ENCODE data around the gene TNF. TPM values are rescaled to one million over a fixed set of nuclear protein-coding genes. Genes with fewer than 3 reads are reported as not detected.

Gene TNF
- total and polyA plus RNA-seq, 2 of the 13 experiments (the other 11 are each of a cell fraction or from before 2014, with no cell fraction given): not detected

DNA sequence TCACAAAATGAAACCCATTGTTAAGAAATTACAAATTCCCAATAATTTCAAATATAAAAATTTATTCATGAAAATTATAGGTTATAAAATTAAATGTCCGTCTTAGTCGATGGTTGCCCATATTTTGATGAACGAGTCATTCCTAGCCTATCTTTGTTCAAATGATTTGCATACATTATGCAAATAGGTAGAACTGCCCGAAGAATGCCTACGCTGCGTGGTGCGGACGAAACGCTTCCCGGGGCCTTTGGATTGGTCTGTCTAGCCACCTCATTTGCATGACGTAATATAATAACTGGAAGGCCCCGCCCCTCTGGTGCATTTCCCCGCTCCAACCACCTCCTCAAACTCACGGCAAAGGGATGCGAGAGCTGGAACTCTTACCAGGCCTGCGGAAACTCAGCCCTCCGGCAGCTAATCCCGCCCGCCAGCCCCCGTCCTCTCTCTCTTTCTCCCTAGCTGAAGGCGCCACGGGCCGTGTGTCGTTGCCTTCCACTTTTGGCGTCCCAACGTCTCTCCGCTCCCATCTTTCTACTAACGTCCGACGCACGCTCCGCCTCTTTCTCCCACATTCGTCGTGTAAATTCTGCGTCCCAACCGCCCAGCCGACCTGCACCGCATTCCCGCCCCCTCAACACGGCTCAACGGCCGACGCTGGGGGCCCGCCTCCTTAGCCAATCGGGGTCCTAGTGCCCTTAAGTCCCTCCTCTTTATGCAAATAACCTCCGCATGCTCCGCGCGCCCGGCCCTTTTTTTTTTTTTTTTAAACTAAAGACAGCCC, 44.6 kb downstream of the TNF start (continued):
- TF ChIP-seq, protein P1, sequence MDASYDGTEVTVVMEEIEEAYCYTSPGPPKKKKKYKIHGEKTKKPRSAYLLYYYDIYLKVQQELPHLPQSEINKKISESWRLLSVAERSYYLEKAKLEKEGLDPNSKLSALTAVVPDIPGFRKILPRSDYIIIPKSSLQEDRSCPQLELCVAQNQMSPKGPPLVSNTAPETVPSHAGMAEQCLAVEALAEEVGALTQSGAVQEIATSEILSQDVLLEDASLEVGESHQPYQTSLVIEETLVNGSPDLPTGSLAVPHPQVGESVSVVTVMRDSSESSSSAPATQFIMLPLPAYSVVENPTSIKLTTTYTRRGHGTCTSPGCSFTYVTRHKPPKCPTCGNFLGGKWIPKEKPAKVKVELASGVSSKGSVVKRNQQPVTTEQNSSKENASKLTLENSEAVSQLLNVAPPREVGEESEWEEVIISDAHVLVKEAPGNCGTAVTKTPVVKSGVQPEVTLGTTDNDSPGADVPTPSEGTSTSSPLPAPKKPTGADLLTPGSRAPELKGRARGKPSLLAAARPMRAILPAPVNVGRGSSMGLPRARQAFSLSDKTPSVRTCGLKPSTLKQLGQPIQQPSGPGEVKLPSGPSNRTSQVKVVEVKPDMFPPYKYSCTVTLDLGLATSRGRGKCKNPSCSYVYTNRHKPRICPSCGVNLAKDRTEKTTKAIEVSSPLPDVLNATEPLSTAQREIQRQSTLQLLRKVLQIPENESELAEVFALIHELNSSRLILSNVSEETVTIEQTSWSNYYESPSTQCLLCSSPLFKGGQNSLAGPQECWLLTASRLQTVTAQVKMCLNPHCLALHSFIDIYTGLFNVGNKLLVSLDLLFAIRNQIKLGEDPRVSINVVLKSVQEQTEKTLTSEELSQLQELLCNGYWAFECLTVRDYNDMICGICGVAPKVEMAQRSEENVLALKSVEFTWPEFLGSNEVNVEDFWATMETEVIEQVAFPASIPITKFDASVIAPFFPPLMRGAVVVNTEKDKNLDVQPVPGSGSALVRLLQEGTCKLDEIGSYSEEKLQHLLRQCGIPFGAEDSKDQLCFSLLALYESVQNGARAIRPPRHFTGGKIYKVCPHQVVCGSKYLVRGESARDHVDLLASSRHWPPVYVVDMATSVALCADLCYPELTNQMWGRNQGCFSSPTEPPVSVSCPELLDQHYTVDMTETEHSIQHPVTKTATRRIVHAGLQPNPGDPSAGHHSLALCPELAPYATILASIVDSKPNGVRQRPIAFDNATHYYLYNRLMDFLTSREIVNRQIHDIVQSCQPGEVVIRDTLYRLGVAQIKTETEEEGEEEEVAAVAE (CRISPR knock-in tag; IDR thresholded peaks at IDR 0.05; ENCODE audit: borderline replicate concordance): no peak; the same call in 1 of the 2 replicates
- TF ChIP-seq MEF2D (CRISPR knock-in tag; IDR thresholded peaks at IDR 0.05) (peak; percentile 91), ZFP36 (IDR thresholded peaks at IDR 0.05; ENCODE audit: borderline replicate concordance, low read depth, low read length, partially characterized antibody) (no peak), HDAC2 (CRISPR knock-in tag; IDR thresholded peaks at IDR 0.05) (peak; percentile 47; the same call in 1 of the 2 replicates), ZNF629 (CRISPR knock-in tag; conservative IDR thresholded peaks at IDR 0.05) (0 out of 2 replicates have a peak, but pooled peaks have one; percentile 10), ZBTB3 (CRISPR knock-in tag; IDR thresholded peaks at IDR 0.05; ENCODE audit: borderline replicate concordance, low read depth) (0 out of 2 replicates have a peak, but pooled peaks have one; percentile 23), PTBP1 (IDR thresholded peaks at IDR 0.05; ENCODE audit: low read depth, low read length, poor library complexity, severe bottlenecking) (no peak), ZNF260 (CRISPR knock-in tag; IDR thresholded peaks at IDR 0.05; ENCODE audit: borderline replicate concordance, low read depth) (no peak), CEBPB (IDR thresholded peaks at IDR 0.05; ENCODE audit: borderline replicate concordance, low read depth, low read length) (peak; percentile 79), ZSCAN31 (CRISPR knock-in tag; IDR thresholded peaks at IDR 0.05; ENCODE audit: low read depth) (peak; percentile 21; the same call in 1 of the 2 replicates), SNAI1 (CRISPR knock-in tag; IDR thresholded peaks at IDR 0.05; ENCODE audit: borderline replicate concordance) (peak; percentile 9; the same call in 1 of the 2 replicates)
- TF ChIP-seq, protein P2, sequence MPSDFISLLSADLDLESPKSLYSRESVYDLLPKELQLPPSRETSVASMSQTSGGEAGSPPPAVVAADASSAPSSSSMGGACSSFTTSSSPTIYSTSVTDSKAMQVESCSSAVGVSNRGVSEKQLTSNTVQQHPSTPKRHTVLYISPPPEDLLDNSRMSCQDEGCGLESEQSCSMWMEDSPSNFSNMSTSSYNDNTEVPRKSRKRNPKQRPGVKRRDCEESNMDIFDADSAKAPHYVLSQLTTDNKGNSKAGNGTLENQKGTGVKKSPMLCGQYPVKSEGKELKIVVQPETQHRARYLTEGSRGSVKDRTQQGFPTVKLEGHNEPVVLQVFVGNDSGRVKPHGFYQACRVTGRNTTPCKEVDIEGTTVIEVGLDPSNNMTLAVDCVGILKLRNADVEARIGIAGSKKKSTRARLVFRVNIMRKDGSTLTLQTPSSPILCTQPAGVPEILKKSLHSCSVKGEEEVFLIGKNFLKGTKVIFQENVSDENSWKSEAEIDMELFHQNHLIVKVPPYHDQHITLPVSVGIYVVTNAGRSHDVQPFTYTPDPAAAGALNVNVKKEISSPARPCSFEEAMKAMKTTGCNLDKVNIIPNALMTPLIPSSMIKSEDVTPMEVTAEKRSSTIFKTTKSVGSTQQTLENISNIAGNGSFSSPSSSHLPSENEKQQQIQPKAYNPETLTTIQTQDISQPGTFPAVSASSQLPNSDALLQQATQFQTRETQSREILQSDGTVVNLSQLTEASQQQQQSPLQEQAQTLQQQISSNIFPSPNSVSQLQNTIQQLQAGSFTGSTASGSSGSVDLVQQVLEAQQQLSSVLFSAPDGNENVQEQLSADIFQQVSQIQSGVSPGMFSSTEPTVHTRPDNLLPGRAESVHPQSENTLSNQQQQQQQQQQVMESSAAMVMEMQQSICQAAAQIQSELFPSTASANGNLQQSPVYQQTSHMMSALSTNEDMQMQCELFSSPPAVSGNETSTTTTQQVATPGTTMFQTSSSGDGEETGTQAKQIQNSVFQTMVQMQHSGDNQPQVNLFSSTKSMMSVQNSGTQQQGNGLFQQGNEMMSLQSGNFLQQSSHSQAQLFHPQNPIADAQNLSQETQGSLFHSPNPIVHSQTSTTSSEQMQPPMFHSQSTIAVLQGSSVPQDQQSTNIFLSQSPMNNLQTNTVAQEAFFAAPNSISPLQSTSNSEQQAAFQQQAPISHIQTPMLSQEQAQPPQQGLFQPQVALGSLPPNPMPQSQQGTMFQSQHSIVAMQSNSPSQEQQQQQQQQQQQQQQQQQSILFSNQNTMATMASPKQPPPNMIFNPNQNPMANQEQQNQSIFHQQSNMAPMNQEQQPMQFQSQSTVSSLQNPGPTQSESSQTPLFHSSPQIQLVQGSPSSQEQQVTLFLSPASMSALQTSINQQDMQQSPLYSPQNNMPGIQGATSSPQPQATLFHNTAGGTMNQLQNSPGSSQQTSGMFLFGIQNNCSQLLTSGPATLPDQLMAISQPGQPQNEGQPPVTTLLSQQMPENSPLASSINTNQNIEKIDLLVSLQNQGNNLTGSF (CRISPR knock-in tag; IDR thresholded peaks at IDR 0.05): peak; percentile 63; the same call in 1 of the 2 replicates
- TF ChIP-seq, protein P3, sequence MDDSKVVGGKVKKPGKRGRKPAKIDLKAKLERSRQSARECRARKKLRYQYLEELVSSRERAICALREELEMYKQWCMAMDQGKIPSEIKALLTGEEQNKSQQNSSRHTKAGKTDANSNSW (CRISPR knock-in tag; IDR thresholded peaks at IDR 0.05; ENCODE audit: borderline replicate concordance): no peak
- TF ChIP-seq, protein P4, sequence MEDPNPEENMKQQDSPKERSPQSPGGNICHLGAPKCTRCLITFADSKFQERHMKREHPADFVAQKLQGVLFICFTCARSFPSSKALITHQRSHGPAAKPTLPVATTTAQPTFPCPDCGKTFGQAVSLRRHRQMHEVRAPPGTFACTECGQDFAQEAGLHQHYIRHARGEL (CRISPR knock-in tag; IDR thresholded peaks at IDR 0.05): no peak
- TF ChIP-seq, protein P5, sequence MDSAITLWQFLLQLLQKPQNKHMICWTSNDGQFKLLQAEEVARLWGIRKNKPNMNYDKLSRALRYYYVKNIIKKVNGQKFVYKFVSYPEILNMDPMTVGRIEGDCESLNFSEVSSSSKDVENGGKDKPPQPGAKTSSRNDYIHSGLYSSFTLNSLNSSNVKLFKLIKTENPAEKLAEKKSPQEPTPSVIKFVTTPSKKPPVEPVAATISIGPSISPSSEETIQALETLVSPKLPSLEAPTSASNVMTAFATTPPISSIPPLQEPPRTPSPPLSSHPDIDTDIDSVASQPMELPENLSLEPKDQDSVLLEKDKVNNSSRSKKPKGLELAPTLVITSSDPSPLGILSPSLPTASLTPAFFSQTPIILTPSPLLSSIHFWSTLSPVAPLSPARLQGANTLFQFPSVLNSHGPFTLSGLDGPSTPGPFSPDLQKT (CRISPR knock-in tag; IDR thresholded peaks at IDR 0.05; ENCODE audit: borderline replicate concordance): no peak
